MM.1S (cell line): ENCODE data around the gene KRR1.

Experiments used
- DNase-seq: peaks from one replicate; pipeline ENCODE4 v3.0.0-alpha.2; 2015
- H2AFZ ChIP-seq: fragments of 300-600 bp; sonication (generic); 2 replicates; pipeline ENCODE4 v1.6.0; 2016; ENCODE audit warnings: antibody characterized with exemption, low read length
- H3F3A ChIP-seq: fragments of 300-600 bp; sonication (generic); 2 replicates; pipeline ENCODE4 v1.6.1; 2016; ENCODE audit warnings: mild to moderate bottlenecking, antibody characterized with exemption, low read length, moderate library complexity, mixed read lengths; ENCODE audit not compliant: insufficient read depth
- H3K27ac ChIP-seq: fragments of 300-600 bp; sonication (generic); 2 replicates; pipeline ENCODE4 v1.5.1; 2016; ENCODE audit warnings: mild to moderate bottlenecking, low read length
- H3K27me3 ChIP-seq: fragments of 300-600 bp; sonication (generic); replicated peaks from 2 replicates; pipeline ENCODE4 v1.6.0; 2016; ENCODE audit warnings: low read length; ENCODE audit not compliant: insufficient read depth
- H3K36me3 ChIP-seq: fragments of 300-600 bp; sonication (generic); replicated peaks from 2 replicates; pipeline ENCODE4 v1.6.1; 2016; ENCODE audit warnings: mild to moderate bottlenecking, low read length, mixed read lengths; ENCODE audit not compliant: insufficient read depth
- H3K4me1 ChIP-seq: fragments of 300-600 bp; sonication (generic); 2 replicates; pipeline ENCODE4 v1.6.1; 2016; ENCODE audit warnings: low read length, mixed read lengths
- H3K4me2 ChIP-seq: fragments of 300-600 bp; sonication (generic); 2 replicates; pipeline ENCODE4 v1.6.0; 2016; ENCODE audit warnings: low read depth, low read length
- H3K4me3 ChIP-seq: fragments of 300-600 bp; sonication (generic); 2 replicates; pipeline ENCODE4 v1.5.1; 2016; ENCODE audit warnings: low read length, mixed read lengths
- H3K79me2 ChIP-seq: fragments of 300-600 bp; sonication (generic); 2 replicates; pipeline ENCODE4 v1.6.1; 2016; ENCODE audit warnings: mixed run types, low read length, mixed read lengths
- H3K9ac ChIP-seq: fragments of 300-600 bp; sonication (generic); 2 replicates; pipeline ENCODE4 v1.6.1; 2016; ENCODE audit warnings: low read length, mixed read lengths
- H3K9me2 ChIP-seq: fragments of 300-600 bp; sonication (generic); replicated peaks from 2 replicates; pipeline ENCODE4 v1.6.1; 2016; ENCODE audit warnings: mild to moderate bottlenecking, low read length, mixed read lengths; ENCODE audit not compliant: insufficient read depth
- H3K9me3 ChIP-seq: fragments of 300-600 bp; sonication (generic); replicated peaks from 2 replicates; pipeline ENCODE4 v1.6.1; 2016; ENCODE audit warnings: mild to moderate bottlenecking, low read length, mixed read lengths; ENCODE audit not compliant: insufficient read depth
- H4K20me1 ChIP-seq: fragments of 300-600 bp; sonication (generic); 2 replicates; pipeline ENCODE4 v1.6.1; 2016; ENCODE audit warnings: mild to moderate bottlenecking, low read length, moderate library complexity, mixed read lengths; ENCODE audit not compliant: insufficient read depth
- EZH2 ChIP-seq: fragments of 300-600 bp; sonication (generic); optimal IDR thresholded peaks from 2 replicates; pipeline ENCODE3; 2017; ENCODE audit warnings: low read depth, mild to moderate bottlenecking, antibody characterized with exemption, low read length, mixed read lengths
- EZH2phosphoT487 ChIP-seq: fragments of 300-600 bp; sonication (generic); IDR thresholded peaks from 2 replicates; pipeline ENCODE4 v1.6.1; 2018; ENCODE audit warnings: antibody characterized with exemption, low read length
- TF ChIP-seq, protein P1 (sequence below): fragments of 300-600 bp; sonication (generic); IDR thresholded peaks from 2 replicates; pipeline ENCODE4 v1.5.1; 2016; ENCODE audit warnings: antibody characterized with exemption, low read length, mixed read lengths

Gene KRR1

DNA sequence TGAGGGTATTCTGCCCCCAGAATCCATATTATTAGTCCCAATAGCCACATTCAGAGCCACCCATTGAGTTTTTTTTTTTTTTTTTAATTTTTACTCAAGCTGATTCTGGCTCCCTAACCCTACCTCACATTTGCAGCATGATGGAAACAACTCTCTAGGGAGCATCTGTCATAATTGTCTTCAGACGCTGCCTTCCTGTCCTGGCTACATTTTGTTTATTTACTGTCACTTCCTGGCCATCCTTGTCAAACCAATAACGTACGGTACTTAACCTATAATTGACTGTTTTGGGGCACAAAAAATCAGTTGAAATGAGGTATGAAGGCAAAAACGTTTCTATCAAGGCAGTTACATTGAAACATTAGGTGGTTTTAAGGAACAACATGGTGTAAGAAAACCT, 28.8 kb downstream of the KRR1 start:
- H3K9me3 ChIP-seq = no peaks in the 10 kb centered on the region
- DNase-seq = no peak
- H3K4me1 ChIP-seq = peaks cover 13% of the 10 kb centered on the region
- H3K79me2 ChIP-seq = 0 out of 2 replicates have a peak, but pooled peaks cover 6% of the 10 kb centered on the region
- no peaks in the 10 kb centered on the region for H3K27me3 ChIP-seq
- TF ChIP-seq EZH2phosphoT487 = no peak
- TF ChIP-seq EZH2 = no peak
- TF ChIP-seq, protein P1, sequence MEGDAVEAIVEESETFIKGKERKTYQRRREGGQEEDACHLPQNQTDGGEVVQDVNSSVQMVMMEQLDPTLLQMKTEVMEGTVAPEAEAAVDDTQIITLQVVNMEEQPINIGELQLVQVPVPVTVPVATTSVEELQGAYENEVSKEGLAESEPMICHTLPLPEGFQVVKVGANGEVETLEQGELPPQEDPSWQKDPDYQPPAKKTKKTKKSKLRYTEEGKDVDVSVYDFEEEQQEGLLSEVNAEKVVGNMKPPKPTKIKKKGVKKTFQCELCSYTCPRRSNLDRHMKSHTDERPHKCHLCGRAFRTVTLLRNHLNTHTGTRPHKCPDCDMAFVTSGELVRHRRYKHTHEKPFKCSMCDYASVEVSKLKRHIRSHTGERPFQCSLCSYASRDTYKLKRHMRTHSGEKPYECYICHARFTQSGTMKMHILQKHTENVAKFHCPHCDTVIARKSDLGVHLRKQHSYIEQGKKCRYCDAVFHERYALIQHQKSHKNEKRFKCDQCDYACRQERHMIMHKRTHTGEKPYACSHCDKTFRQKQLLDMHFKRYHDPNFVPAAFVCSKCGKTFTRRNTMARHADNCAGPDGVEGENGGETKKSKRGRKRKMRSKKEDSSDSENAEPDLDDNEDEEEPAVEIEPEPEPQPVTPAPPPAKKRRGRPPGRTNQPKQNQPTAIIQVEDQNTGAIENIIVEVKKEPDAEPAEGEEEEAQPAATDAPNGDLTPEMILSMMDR = no peak
- no peak overlapping the region for H3K4me2 ChIP-seq
- peaks cover 19% of the 10 kb centered on the region for H3F3A ChIP-seq
- H2AFZ ChIP-seq = no peak overlapping the region
- no peak overlapping the region for H3K4me3 ChIP-seq
- no peaks in the 10 kb centered on the region for H4K20me1 ChIP-seq
- H3K27ac ChIP-seq = no peak overlapping the region
- no peaks in the 10 kb centered on the region for H3K9me2 ChIP-seq
- no peak overlapping the region for H3K9ac ChIP-seq
- H3K36me3 ChIP-seq = no peaks in the 10 kb centered on the region

DNA sequence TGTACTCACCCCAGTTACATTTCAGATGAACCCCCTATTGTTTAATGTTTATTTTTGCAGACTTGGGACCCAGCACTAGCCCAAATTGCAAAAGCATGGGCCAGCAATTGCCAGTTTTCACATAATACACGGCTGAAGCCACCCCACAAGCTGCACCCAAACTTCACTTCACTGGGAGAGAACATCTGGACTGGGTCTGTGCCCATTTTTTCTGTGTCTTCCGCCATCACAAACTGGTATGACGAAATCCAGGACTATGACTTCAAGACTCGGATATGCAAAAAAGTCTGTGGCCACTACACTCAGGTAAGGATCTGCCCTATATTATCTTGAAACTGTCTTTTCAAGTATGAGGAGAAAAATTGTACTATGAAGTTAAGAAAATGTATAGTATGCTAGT, 29.6 kb downstream of the KRR1 start:
- H3K4me1 ChIP-seq = peaks cover 13% of the 10 kb centered on the region
- H3K36me3 ChIP-seq = no peaks in the 10 kb centered on the region
- H3F3A ChIP-seq = peaks cover 19% of the 10 kb centered on the region
- TF ChIP-seq EZH2phosphoT487 (no peak), EZH2 (no peak)
- TF ChIP-seq, protein P1 = no peak
- H2AFZ ChIP-seq = peak overlapping the region; percentile 93
- peak overlapping the region; percentile 87 for H3K4me2 ChIP-seq
- peak overlapping the region; percentile 73; the same call in 1 of the 2 replicates for H3K27ac ChIP-seq
- DNase-seq = no peak
- 0 out of 2 replicates have a peak, but pooled peaks cover 6% of the 10 kb centered on the region for H3K79me2 ChIP-seq
- H3K4me3 ChIP-seq = peak overlapping the region; percentile 79
- no peaks in the 10 kb centered on the region for H3K9me2 ChIP-seq
- H3K9ac ChIP-seq = peak overlapping the region; percentile 64; the same call in 1 of the 2 replicates
- no peaks in the 10 kb centered on the region for H4K20me1 ChIP-seq
- no peaks in the 10 kb centered on the region for H3K9me3 ChIP-seq
- H3K27me3 ChIP-seq = no peaks in the 10 kb centered on the region

- Histone ChIP-seq H2AFZ (peak overlapping the region; percentile 93), H3K36me3 (no peaks in the 10 kb centered on the region), H3K9ac (peak overlapping the region; percentile 64), H3K79me2 (0 out of 2 replicates have a peak, but pooled peaks cover 6% of the 10 kb centered on the region), H3K9me2 (no peaks in the 10 kb centered on the region), H3K27me3 (no peaks in the 10 kb centered on the region), H3F3A (peaks cover 19% of the 10 kb centered on the region), H3K4me1 (peaks cover 13% of the 10 kb centered on the region), H3K27ac (peak overlapping the region; percentile 73), H3K4me2 (peak overlapping the region; percentile 87), H3K9me3 (no peaks in the 10 kb centered on the region), H4K20me1 (no peaks in the 10 kb centered on the region), H3K4me3 (peak overlapping the region; percentile 79)
- DNase-seq = peak; percentile 40
- TF ChIP-seq, protein P1 = no peak
- TF ChIP-seq EZH2phosphoT487 = no peak
- no peak for TF ChIP-seq EZH2
Observed at GRCh38 chr12:75481013-75481705, 30.2 kb downstream of the KRR1 start.
